HCEC 1CT (cell line): ENCODE results near the gene ERMN.

Experiments
- DNase-seq: peaks from one replicate; pipeline ENCODE4 v3.0.0-alpha.2; 2017

The ERMN gene

GRCh38 chr2:157329524-157329923, 3.9 kb upstream of the ERMN start:
- no peak for DNase-seq

GRCh38 chr2:157327621-157328500, 2.2 kb upstream of the ERMN start:
- peak; percentile 76 for DNase-seq

GRCh38 chr2:157327200-157327599, 1.6 kb upstream of the ERMN start:
- DNase-seq: no peak

GRCh38 chr2:157326698-157327097, 1.1 kb upstream of the ERMN start:
- DNase-seq: no peak

- DNase-seq: no peak
Measured at GRCh38 chr2:157324331-157324843, 1.2 kb downstream of the ERMN start.

GRCh38 chr2:157322432-157322831, 3.2 kb downstream of the ERMN start:
- no peak for DNase-seq

GRCh38 chr2:157321466-157321865, 4.2 kb downstream of the ERMN start:
- no peak for DNase-seq

- DNase-seq: no peak
Measured at GRCh38 chr2:157320409-157320808, 5.2 kb downstream of the ERMN start.

- DNase-seq: no peak
Measured at GRCh38 chr2:157319795-157320194, 5.8 kb downstream of the ERMN start.

- no peak for DNase-seq
Measured at GRCh38 chr2:157318884-157319283, 6.7 kb downstream of the ERMN start.

- DNase-seq: no peak
Measured at GRCh38 chr2:157315901-157316300, 9.7 kb downstream of the ERMN start.

GRCh38 chr2:157312866-157313486, 12.6 kb downstream of the ERMN start:
- DNase-seq: peak; percentile 83

GRCh38 chr2:157311706-157312105, 13.9 kb downstream of the ERMN start:
- no peak for DNase-seq

- DNase-seq: no peak
Measured at GRCh38 chr2:157309878-157310277, 15.7 kb downstream of the ERMN start.

GRCh38 chr2:157307021-157307420, 18.6 kb downstream of the ERMN start:
- peak; percentile 35 for DNase-seq

- DNase-seq: no peak
Measured at GRCh38 chr2:157305723-157306110, 19.9 kb downstream of the ERMN start.

- DNase-seq: peak; percentile 78
Measured at GRCh38 chr2:157304811-157305722, 20.6 kb downstream of the ERMN start.

GRCh38 chr2:157303612-157304011, 22.0 kb downstream of the ERMN start:
- DNase-seq: no peak

GRCh38 chr2:157302492-157303099, 23.0 kb downstream of the ERMN start:
- DNase-seq: peak; percentile 49

- DNase-seq: no peak
Measured at GRCh38 chr2:157301307-157301706, 24.3 kb downstream of the ERMN start.

GRCh38 chr2:157296958-157297357, 28.7 kb downstream of the ERMN start:
- no peak for DNase-seq

GRCh38 chr2:157296490-157296889, 29.1 kb downstream of the ERMN start:
- DNase-seq: no peak

GRCh38 chr2:157292853-157293252, 32.8 kb downstream of the ERMN start:
- DNase-seq: no peak
